HepG2 (cell line): ENCODE data around the gene CUL5. TPM values are rescaled to one million over a fixed set of nuclear protein-coding genes. Genes with fewer than 3 reads are reported as not detected.

Experiments used
- AGO1 ChIP-seq: fragments of 200-400 bp; formaldehyde crosslinking; IDR thresholded peaks from 2 replicates; pipeline ENCODE4 v1.6.1; 2017; ENCODE audit warnings: mild to moderate bottlenecking, low read depth, low read length, moderate library complexity; ENCODE audit not compliant: poor library complexity, severe bottlenecking
- CBFB ChIP-seq: sonication (generic); formaldehyde crosslinking; IDR thresholded peaks from 2 replicates; pipeline ENCODE4 v1.4.0; 2020; ENCODE audit warnings: missing genetic modification reagents
- FOXM1 ChIP-seq: sonication (generic); formaldehyde crosslinking; IDR thresholded peaks from 2 replicates; pipeline ENCODE4 v1.5.0; 2020; ENCODE audit warnings: missing genetic modification reagents
- MATR3 ChIP-seq: sonication (generic); formaldehyde crosslinking; IDR thresholded peaks from 2 replicates; pipeline ENCODE4 v1.4.0; 2020; ENCODE audit warnings: missing genetic modification reagents
- NAIF1 ChIP-seq: sonication (generic); formaldehyde crosslinking; IDR thresholded peaks from 2 replicates; pipeline ENCODE4 v1.5.0; 2020; ENCODE audit warnings: mild to moderate bottlenecking, missing genetic modification reagents, borderline replicate concordance
- NFYB ChIP-seq: sonication (generic); formaldehyde crosslinking; IDR thresholded peaks from 2 replicates; pipeline ENCODE4 v1.4.0; 2020; ENCODE audit warnings: missing genetic modification reagents
- U2AF1 ChIP-seq: fragments of 200-400 bp; formaldehyde crosslinking; optimal IDR thresholded peaks from 2 replicates; pipeline ENCODE3; 2017; ENCODE audit warnings: mild to moderate bottlenecking, low read depth, low read length
- ZFY ChIP-seq: sonication (generic); formaldehyde crosslinking; IDR thresholded peaks from 2 replicates; pipeline ENCODE4 v1.4.0; 2020; ENCODE audit warnings: missing genetic modification reagents
- ZNF232 ChIP-seq: sonication (generic); formaldehyde crosslinking; IDR thresholded peaks from 2 replicates; pipeline ENCODE4 v1.4.0; 2020; ENCODE audit warnings: missing genetic modification reagents, borderline replicate concordance
- ZNF350 ChIP-seq: sonication (generic); formaldehyde crosslinking; IDR thresholded peaks from 2 replicates; pipeline ENCODE4 v1.4.0; 2020; ENCODE audit warnings: mild to moderate bottlenecking, low read depth, missing genetic modification reagents, borderline replicate concordance
- ZNF75D ChIP-seq: sonication (generic); formaldehyde crosslinking; IDR thresholded peaks from 2 replicates; pipeline ENCODE4 v1.8.1; 2023; ENCODE audit warnings: missing genetic modification reagents, mild to moderate bottlenecking, borderline replicate concordance
- polyA plus RNA-seq, 8 experiments: library from polyadenylated mRNA; depleted of rRNA in 3 of 8; stranded (reverse) in 7 of 8; unstranded in 1 of 8; fragments of >200 nt; fragmentation: Illumina TruSeq in 4 of 8; extraction: Trizol in 4 of 8; gene quantifications; 2 replicates each; pipeline versions ENCODE4 v1.2.1 to v1.2.3, GENCODE V29; 2011 to 2016; ENCODE audit warnings: low read depth in 4 of 8, missing spikeins in 1 of 8, mixed read lengths in 1 of 8; ENCODE audit not compliant: insufficient read depth in 1 of 8
- total RNA-seq, 5 experiments: library from RNA; depleted of rRNA; stranded (reverse); fragments of >200 nt; fragmentation: Illumina TruSeq; extraction: Trizol; gene quantifications; 2 replicates each; pipeline ENCODE4 v1.2.3, GENCODE V29; 2016; ENCODE audit warnings: low read depth in 1 of 5
- TF ChIP-seq, protein P1 (sequence below): sonication (generic); formaldehyde crosslinking; IDR thresholded peaks from 2 replicates; pipeline ENCODE4 v1.5.1; 2020; ENCODE audit warnings: mild to moderate bottlenecking, missing genetic modification reagents, moderate library complexity
- TF ChIP-seq, protein P2 (sequence below): sonication (generic); formaldehyde crosslinking; IDR thresholded peaks from 2 replicates; pipeline ENCODE4 v1.4.0; 2020; ENCODE audit warnings: low read depth, mild to moderate bottlenecking, missing genetic modification reagents
- TF ChIP-seq, protein P3 (sequence below): IDR thresholded peaks from 2 replicates; pipeline ENCODE4 v1.6.1; 2016
- TF ChIP-seq, protein P4 (sequence below): sonication (generic); formaldehyde crosslinking; IDR thresholded peaks from 2 replicates; pipeline ENCODE4 v1.4.0; 2020; ENCODE audit warnings: missing genetic modification reagents, mild to moderate bottlenecking, borderline replicate concordance
- TF ChIP-seq, protein P5 (sequence below): sonication (generic); formaldehyde crosslinking; IDR thresholded peaks from 2 replicates; pipeline ENCODE4 v1.4.0; 2020; ENCODE audit warnings: missing genetic modification reagents

The CUL5 gene
- total and polyA plus RNA-seq, 2 of the 13 experiments (the other 11 are each of a cell fraction or from before 2014, with no cell fraction given): 7.0 to 24.7 TPM

DNA sequence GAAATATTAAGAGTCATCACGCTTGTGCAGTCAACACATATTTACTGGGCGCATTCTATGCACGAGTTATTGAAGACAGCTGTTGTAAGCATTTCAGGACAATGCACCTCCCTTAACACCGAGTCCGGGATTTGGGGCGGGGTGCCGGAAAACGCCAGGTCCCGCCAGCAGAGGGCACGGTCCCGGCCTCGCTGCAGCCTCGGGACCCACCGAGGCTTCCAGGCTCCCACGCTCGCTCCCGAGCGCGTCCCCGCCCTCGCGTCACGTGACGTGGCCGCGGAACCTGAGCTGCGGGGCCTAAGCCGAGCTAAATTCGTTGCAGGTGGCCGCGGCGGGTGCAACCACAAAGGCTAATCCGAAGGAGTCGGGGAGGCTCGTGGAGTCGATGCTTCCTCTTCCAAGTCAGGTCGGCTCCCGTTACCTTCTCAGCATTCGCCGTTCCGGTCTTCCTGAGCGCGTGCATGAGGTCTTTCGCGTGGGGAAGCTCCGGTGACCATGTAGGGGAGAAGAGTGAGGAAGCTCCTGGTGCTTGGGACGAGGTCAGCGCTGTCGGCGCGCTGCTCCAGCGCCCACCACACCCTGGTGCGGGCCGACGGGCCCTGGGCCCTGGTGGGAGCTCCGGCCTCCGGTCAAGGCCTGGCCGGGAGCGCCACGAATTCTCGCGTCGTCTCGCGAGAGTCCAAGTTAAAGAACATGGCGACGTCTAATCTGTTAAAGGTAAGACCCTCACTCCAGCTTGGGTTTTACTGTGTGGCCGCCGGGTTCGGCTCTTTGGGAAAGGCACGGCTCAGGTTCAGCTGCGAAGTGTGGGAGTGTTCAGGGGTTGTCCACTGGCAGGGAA lies at the start of gene CUL5 (continued):
- TF ChIP-seq, protein P1, sequence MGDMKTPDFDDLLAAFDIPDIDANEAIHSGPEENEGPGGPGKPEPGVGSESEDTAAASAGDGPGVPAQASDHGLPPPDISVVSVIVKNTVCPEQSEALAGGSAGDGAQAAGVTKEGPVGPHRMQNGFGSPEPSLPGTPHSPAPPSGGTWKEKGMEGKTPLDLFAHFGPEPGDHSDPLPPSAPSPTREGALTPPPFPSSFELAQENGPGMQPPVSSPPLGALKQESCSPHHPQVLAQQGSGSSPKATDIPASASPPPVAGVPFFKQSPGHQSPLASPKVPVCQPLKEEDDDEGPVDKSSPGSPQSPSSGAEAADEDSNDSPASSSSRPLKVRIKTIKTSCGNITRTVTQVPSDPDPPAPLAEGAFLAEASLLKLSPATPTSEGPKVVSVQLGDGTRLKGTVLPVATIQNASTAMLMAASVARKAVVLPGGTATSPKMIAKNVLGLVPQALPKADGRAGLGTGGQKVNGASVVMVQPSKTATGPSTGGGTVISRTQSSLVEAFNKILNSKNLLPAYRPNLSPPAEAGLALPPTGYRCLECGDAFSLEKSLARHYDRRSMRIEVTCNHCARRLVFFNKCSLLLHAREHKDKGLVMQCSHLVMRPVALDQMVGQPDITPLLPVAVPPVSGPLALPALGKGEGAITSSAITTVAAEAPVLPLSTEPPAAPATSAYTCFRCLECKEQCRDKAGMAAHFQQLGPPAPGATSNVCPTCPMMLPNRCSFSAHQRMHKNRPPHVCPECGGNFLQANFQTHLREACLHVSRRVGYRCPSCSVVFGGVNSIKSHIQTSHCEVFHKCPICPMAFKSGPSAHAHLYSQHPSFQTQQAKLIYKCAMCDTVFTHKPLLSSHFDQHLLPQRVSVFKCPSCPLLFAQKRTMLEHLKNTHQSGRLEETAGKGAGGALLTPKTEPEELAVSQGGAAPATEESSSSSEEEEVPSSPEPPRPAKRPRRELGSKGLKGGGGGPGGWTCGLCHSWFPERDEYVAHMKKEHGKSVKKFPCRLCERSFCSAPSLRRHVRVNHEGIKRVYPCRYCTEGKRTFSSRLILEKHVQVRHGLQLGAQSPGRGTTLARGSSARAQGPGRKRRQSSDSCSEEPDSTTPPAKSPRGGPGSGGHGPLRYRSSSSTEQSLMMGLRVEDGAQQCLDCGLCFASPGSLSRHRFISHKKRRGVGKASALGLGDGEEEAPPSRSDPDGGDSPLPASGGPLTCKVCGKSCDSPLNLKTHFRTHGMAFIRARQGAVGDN (CRISPR knock-in tag): peak; percentile 97
- peak; percentile 50; the same call in 1 of the 2 replicates for TF ChIP-seq ZNF232 (CRISPR knock-in tag)
- no peak for TF ChIP-seq ZNF75D
- TF ChIP-seq, protein P2, sequence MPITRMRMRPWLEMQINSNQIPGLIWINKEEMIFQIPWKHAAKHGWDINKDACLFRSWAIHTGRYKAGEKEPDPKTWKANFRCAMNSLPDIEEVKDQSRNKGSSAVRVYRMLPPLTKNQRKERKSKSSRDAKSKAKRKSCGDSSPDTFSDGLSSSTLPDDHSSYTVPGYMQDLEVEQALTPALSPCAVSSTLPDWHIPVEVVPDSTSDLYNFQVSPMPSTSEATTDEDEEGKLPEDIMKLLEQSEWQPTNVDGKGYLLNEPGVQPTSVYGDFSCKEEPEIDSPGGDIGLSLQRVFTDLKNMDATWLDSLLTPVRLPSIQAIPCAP (CRISPR knock-in tag): peak; percentile 33; the same call in 1 of the 2 replicates
- TF ChIP-seq, protein P3, sequence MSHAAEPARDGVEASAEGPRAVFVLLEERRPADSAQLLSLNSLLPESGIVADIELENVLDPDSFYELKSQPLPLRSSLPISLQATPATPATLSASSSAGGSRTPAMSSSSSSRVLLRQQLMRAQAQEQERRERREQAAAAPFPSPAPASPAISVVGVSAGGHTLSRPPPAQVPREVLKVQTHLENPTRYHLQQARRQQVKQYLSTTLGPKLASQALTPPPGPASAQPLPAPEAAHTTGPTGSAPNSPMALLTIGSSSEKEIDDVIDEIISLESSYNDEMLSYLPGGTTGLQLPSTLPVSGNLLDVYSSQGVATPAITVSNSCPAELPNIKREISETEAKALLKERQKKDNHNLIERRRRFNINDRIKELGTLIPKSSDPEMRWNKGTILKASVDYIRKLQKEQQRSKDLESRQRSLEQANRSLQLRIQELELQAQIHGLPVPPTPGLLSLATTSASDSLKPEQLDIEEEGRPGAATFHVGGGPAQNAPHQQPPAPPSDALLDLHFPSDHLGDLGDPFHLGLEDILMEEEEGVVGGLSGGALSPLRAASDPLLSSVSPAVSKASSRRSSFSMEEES (CRISPR knock-in tag): peak; percentile 93
- TF ChIP-seq, protein P4, sequence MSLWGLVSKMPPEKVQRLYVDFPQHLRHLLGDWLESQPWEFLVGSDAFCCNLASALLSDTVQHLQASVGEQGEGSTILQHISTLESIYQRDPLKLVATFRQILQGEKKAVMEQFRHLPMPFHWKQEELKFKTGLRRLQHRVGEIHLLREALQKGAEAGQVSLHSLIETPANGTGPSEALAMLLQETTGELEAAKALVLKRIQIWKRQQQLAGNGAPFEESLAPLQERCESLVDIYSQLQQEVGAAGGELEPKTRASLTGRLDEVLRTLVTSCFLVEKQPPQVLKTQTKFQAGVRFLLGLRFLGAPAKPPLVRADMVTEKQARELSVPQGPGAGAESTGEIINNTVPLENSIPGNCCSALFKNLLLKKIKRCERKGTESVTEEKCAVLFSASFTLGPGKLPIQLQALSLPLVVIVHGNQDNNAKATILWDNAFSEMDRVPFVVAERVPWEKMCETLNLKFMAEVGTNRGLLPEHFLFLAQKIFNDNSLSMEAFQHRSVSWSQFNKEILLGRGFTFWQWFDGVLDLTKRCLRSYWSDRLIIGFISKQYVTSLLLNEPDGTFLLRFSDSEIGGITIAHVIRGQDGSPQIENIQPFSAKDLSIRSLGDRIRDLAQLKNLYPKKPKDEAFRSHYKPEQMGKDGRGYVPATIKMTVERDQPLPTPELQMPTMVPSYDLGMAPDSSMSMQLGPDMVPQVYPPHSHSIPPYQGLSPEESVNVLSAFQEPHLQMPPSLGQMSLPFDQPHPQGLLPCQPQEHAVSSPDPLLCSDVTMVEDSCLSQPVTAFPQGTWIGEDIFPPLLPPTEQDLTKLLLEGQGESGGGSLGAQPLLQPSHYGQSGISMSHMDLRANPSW (CRISPR knock-in tag): peak; percentile 32; the same call in 1 of the 2 replicates
- TF ChIP-seq U2AF1: peak; percentile 33
- peak; percentile 75; the same call in 1 of the 2 replicates for TF ChIP-seq NAIF1 (CRISPR knock-in tag)
- no peak for TF ChIP-seq MATR3 (CRISPR knock-in tag)
- TF ChIP-seq, protein P5, sequence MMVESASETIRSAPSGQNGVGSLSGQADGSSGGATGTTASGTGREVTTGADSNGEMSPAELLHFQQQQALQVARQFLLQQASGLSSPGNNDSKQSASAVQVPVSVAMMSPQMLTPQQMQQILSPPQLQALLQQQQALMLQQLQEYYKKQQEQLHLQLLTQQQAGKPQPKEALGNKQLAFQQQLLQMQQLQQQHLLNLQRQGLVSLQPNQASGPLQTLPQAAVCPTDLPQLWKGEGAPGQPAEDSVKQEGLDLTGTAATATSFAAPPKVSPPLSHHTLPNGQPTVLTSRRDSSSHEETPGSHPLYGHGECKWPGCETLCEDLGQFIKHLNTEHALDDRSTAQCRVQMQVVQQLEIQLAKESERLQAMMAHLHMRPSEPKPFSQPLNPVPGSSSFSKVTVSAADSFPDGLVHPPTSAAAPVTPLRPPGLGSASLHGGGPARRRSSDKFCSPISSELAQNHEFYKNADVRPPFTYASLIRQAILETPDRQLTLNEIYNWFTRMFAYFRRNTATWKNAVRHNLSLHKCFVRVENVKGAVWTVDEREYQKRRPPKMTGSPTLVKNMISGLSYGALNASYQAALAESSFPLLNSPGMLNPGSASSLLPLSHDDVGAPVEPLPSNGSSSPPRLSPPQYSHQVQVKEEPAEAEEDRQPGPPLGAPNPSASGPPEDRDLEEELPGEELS: peak; percentile 11; the same call in 1 of the 2 replicates
- TF ChIP-seq AGO1: peak; percentile 59
- TF ChIP-seq ZFY (CRISPR knock-in tag): peak; percentile 100
- TF ChIP-seq FOXM1: 0 out of 2 replicates have a peak, but pooled peaks have one; percentile 16
- TF ChIP-seq ZNF350: peak; percentile 96
- peak; percentile 53; the same call in 1 of the 2 replicates for TF ChIP-seq CBFB
- TF ChIP-seq NFYB: no peak; the same call in 1 of the 2 replicates
